HG02852 (cell line): ENCODE data around the gene LBHD1.
"Not testable (repeated sequence)": the region's sequence is repeated elsewhere in the genome, so short reads cannot be mapped to it uniquely, and the experiment has no call there.

ENCODE experiments used
- ATAC-seq: cut with Tn5 transposase; IDR thresholded peaks from one replicate; pipeline ENCODE4 v1.9.1; 2021; ENCODE audit warnings: mild to moderate bottlenecking, moderate library complexity; ENCODE audit not compliant: unreplicated experiment

Gene LBHD1

GRCh38 chr11:62621567-62622470 lies 50.2 kb downstream of the LBHD1 start, which contains the start of gene B3GAT3:
TSS of gene B3GAT3 (minus strand) at chr11:62621986. CDS start at chr11:62621947, 39 bp downstream.
- peak; percentile 92 for ATAC-seq

GRCh38 chr11:62621027-62621566 lies 51.0 kb downstream of the LBHD1 start:
- ATAC-seq: no peak

- ATAC-seq: not testable (repeated sequence)
Observed at GRCh38 chr11:62616957-62617356, 55.1 kb downstream of the LBHD1 start.

GRCh38 chr11:62615521-62615920 lies 56.5 kb downstream of the LBHD1 start:
- ATAC-seq: no peak

- no peak for ATAC-seq
Observed at GRCh38 chr11:62614275-62614674, 57.8 kb downstream of the LBHD1 start.

GRCh38 chr11:62613291-62613778 lies 58.7 kb downstream of the LBHD1 start:
- ATAC-seq: no peak
